Measurements from ENCODE around the gene LIN37. TPM values are rescaled to one million over a fixed set of nuclear protein-coding genes. Genes with fewer than 3 reads are reported as not detected.

LIN37 gene
- total RNA-seq, 4 donors from 2014 or later = 11.6 to 18.3 (median 15.6) TPM

GRCh38 chr19:35777086-35777841 is 28.9 kb downstream of the LIN37 start:
- Histone ChIP-seq H3K4me1 (peaks cover 14 to 28% (median 20%) of the 10 kb centered on the region in 4 donors), H3K27me3 (no peaks in the 10 kb centered on the region), H3K27ac (replicated peaks in 1 of 4) (no peak overlapping the region), H3K9me3 (no peaks in the 10 kb centered on the region), H3K36me3 (peaks cover 6 to 43% (median 33%) of the 10 kb centered on the region in 4 donors), H3K4me3 (no peak overlapping the region)
- TF ChIP-seq, protein P1, sequence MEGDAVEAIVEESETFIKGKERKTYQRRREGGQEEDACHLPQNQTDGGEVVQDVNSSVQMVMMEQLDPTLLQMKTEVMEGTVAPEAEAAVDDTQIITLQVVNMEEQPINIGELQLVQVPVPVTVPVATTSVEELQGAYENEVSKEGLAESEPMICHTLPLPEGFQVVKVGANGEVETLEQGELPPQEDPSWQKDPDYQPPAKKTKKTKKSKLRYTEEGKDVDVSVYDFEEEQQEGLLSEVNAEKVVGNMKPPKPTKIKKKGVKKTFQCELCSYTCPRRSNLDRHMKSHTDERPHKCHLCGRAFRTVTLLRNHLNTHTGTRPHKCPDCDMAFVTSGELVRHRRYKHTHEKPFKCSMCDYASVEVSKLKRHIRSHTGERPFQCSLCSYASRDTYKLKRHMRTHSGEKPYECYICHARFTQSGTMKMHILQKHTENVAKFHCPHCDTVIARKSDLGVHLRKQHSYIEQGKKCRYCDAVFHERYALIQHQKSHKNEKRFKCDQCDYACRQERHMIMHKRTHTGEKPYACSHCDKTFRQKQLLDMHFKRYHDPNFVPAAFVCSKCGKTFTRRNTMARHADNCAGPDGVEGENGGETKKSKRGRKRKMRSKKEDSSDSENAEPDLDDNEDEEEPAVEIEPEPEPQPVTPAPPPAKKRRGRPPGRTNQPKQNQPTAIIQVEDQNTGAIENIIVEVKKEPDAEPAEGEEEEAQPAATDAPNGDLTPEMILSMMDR (IDR thresholded peaks at IDR 0.05) = no peak
- TF ChIP-seq POLR2A (IDR thresholded peaks at IDR 0.05; ENCODE audit: low read depth) (no peak), POLR2AphosphoS5 (IDR thresholded peaks at IDR 0.05) (no peak), EP300 (IDR thresholded peaks at IDR 0.05) (no peak)
- DNase-seq (ENCODE audit: extremely low spot score) = no peak
- intact Hi-C loops (cut with DNase I) = loop anchor here (10.0 kb wide), 1 partner anchor 108 kb away; no protein-coding TSS in a partner anchor
- 75% methylated on average over 17 of the region's 19 CpGs for WGBS

DNA sequence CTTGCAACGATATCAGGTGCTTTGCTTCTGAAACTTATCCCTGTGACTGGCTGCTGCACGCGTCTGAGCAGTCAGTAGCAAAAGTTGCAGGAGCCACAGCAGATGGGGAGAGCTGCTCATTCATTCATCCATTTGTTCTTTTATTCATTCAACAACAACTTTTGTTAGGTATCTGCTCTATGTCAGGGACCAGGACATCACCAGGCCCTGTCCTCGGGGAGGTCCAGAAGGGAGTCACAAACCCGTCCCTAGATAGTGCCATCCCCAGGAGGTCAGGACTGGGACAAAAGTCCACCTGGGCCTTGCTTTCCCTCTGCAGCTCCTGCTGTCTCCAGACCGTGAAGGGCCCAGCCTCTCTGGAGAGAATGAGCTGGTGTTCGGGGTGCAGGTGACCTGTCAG is 29.6 kb downstream of the LIN37 start:
- no peak overlapping the region for H3K27ac ChIP-seq (replicated peaks in 1 of 4)

GRCh38 chr19:35779033-35779432 is 30.7 kb downstream of the LIN37 start:
- Histone ChIP-seq H3K4me1 (peaks cover 14 to 28% (median 20%) of the 10 kb centered on the region in 4 donors), H3K36me3 (peaks cover 6 to 59% (median 39%) of the 10 kb centered on the region in 4 donors), H3K4me3 (no peak overlapping the region), H3K27me3 (no peaks in the 10 kb centered on the region), H3K27ac (replicated peaks in 1 of 4) (no peak overlapping the region), H3K9me3 (no peaks in the 10 kb centered on the region)
- DNase-seq (ENCODE audit: extremely low spot score) = no peak
- intact Hi-C loops (cut with DNase I) = loop anchor here (10.0 kb wide), 1 partner anchor 106 kb away; no protein-coding TSS in a partner anchor
- TF ChIP-seq POLR2AphosphoS5 (IDR thresholded peaks at IDR 0.05) (no peak), POLR2A (IDR thresholded peaks at IDR 0.05; ENCODE audit: low read depth) (no peak), EP300 (IDR thresholded peaks at IDR 0.05) (no peak)
- TF ChIP-seq, protein P1 (IDR thresholded peaks at IDR 0.05) = no peak
- 88% methylated on average over 8 of the region's 8 CpGs for WGBS

More for the DNA sequence above, 29.6 kb downstream of the LIN37 start:
- Histone ChIP-seq H3K27me3 (no peaks in the 10 kb centered on the region), H3K4me1 (peaks cover 14 to 28% (median 20%) of the 10 kb centered on the region in 4 donors), H3K36me3 (peaks cover 6 to 50% (median 38%) of the 10 kb centered on the region in 4 donors), H3K9me3 (no peaks in the 10 kb centered on the region), H3K4me3 (no peak overlapping the region)
- no peak for TF ChIP-seq EP300 (IDR thresholded peaks at IDR 0.05)
- TF ChIP-seq, protein P1 (IDR thresholded peaks at IDR 0.05) = no peak
- no peak for TF ChIP-seq POLR2AphosphoS5 (IDR thresholded peaks at IDR 0.05)
- no peak for TF ChIP-seq POLR2A (IDR thresholded peaks at IDR 0.05; ENCODE audit: low read depth)
- intact Hi-C loops (cut with DNase I) = loop anchor here (10.0 kb wide), 1 partner anchor 107 kb away; no protein-coding TSS in a partner anchor
- no peak for DNase-seq (ENCODE audit: extremely low spot score)
- WGBS = 88% methylated on average over 7 of the region's 7 CpGs

DNA sequence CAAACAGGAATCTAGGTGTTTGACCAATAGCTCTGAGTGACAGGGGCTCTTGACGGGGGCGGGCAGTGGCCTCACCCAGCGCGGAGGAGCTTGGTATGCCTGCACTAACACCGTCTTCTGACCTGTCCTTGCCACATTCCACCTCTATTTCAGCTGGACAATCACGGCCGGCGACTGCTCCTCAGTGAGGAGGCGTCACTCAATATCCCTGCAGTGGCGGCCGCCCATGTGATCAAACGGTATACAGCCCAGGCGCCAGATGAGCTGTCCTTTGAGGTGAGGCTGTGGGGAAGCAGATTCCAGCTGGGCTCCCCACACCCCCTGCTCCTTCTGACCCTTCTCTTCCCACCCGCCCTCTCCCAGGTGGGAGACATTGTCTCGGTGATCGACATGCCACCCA is 31.7 kb downstream of the LIN37 start:
- Histone ChIP-seq H3K27ac (replicated peaks in 1 of 4) (no peak overlapping the region), H3K4me1 (peaks cover 8 to 20% (median 13%) of the 10 kb centered on the region in 4 donors), H3K36me3 (peaks cover 6 to 70% (median 44%) of the 10 kb centered on the region in 4 donors), H3K27me3 (no peaks in the 10 kb centered on the region), H3K4me3 (no peak overlapping the region), H3K9me3 (no peaks in the 10 kb centered on the region)
- 96% methylated on average over 5 of the region's 16 CpGs for WGBS
- intact Hi-C loops (cut with DNase I) = loop anchor here (10.0 kb wide), 1 partner anchor 75 kb away; the partner anchor contains the start of genes KIRREL2 and NPHS1
- TF ChIP-seq, protein P1 (IDR thresholded peaks at IDR 0.05) = no peak
- TF ChIP-seq POLR2AphosphoS5 (IDR thresholded peaks at IDR 0.05) (no peak), POLR2A (IDR thresholded peaks at IDR 0.05; ENCODE audit: low read depth) (no peak), EP300 (IDR thresholded peaks at IDR 0.05) (no peak)
- DNase-seq (ENCODE audit: extremely low spot score) = no peak

Data from esophagus muscularis mucosa (tissue), 4 donors.